Activated T-cell treated with anti-CD3 and anti-CD28 coated beads, Interleukin-2, amount 50 U/mL, for 72 hours (primary cell): ENCODE data around the gene COMTD1. TPM values are rescaled to one million over a fixed set of nuclear protein-coding genes. Genes with fewer than 3 reads are reported as not detected.

ENCODE experiments used
- ATAC-seq, 2 donors: fragments of 150-1000 bp; cut with Tn5 transposase; replicated peaks in 1 of 2; 2 replicates each; pipeline ENCODE4 v1.10.0; 2021; ENCODE audit warnings: moderate library complexity in 2 of 2, mild to moderate bottlenecking in 1 of 2
- DNase-seq, 2 donors: peaks; one replicate each; pipeline ENCODE4 v3.0.0; 2021 to 2022; ENCODE audit warnings: mixed read lengths in 1 of 2
- H3K27ac Mint-ChIP-seq: one replicate; pipeline ENCODE4 v1.8.0; 2022; ENCODE audit warnings: mild to moderate bottlenecking, moderate library complexity, mixed read lengths
- H3K27me3 Mint-ChIP-seq: one replicate; pipeline ENCODE4 v1.8.0; 2022; ENCODE audit warnings: low read depth, mixed read lengths
- H3K36me3 Mint-ChIP-seq, 2 donors: one replicate each; pipeline ENCODE4 v1.8.0; 2022; ENCODE audit warnings: mixed read lengths in 2 of 2, mild to moderate bottlenecking in 1 of 2; ENCODE audit not compliant: insufficient read depth in 2 of 2
- H3K4me1 Mint-ChIP-seq: one replicate; pipeline ENCODE4 v1.8.0; 2022; ENCODE audit warnings: low read depth, mixed read lengths
- H3K4me3 Mint-ChIP-seq, 2 donors: one replicate each; pipeline ENCODE4 v1.8.0; 2022; ENCODE audit warnings: mild to moderate bottlenecking in 2 of 2, mixed read lengths in 2 of 2, moderate library complexity in 2 of 2
- H3K9me3 Mint-ChIP-seq, 2 donors: one replicate each; pipeline ENCODE4 v1.8.0; 2022; ENCODE audit warnings: mixed read lengths in 2 of 2
- total RNA-seq, 2 donors: library from RNA; stranded (reverse); gene quantifications; one replicate each; pipeline ENCODE4 v1.2.3, GENCODE V29; 2022

The COMTD1 gene
- 10 to 100 TPM; 26.7 to 31.2 TPM for total RNA-seq

DNA sequence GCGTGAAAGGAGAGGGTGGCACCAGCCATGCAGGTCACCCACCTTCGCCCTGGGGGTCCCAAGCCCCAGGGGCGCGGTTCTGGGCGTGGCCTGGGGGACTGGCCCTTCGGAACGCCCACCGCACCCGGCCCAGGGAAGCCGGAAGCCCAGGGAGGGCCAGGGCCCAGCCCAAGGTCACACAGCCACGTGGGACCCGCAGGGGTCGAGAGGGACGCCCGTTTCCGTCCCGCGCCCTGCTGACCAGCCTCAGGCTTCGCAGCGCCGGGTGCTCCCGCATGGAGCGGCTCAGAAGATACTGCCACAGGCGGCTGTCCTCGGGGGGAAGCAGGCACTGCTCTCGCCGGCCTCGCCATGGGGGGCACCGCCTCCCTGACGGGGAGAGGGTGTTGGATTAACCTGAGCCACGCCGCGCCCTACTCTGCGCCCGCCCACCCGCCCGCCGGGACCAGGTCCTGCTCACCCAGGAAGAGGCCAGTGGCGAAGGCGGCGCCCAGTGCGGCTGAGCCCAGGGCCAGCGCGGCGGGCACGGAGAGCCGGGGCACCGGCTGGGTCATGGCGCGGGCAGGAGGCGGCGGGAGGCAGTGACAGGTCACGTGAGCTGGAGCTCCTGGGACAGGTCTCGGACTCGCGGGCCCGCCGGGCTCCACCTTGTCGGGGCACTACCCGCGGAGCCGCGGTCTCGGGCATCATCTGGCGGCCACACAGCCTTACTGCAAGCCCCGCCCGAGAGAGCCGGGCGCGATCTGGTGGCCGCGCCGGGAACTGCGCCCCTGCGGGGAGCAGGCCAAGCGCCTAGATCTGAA is at the start of gene COMTD1:
TSS of gene COMTD1 (minus strand) at position 583 of the 803 bp plus-strand sequence. CDS start at position 554, 29 bp downstream.
- ATAC-seq, result peak; percentile 71 to 75
- Mint-ChIP-seq H3K4me3 (peak within 1 kb of the TSS; percentile 86 to 89), H3K27ac (peak within 1 kb of the TSS; percentile 96), H3K4me1 (peaks cover 26% of the 10 kb centered on the region), H3K9me3 (no peaks in the 10 kb centered on the region), H3K36me3 (peaks cover 9 to 11% of the 10 kb centered on the region in 2 donors), H3K27me3 (no peaks in the 10 kb centered on the region)
- DNase-seq, result peak; percentile 96 to 98

- no peak for ATAC-seq
- no peaks in the 10 kb centered on the region for H3K4me1 Mint-ChIP-seq
- peaks cover 30% of the 10 kb centered on the region for H3K27me3 Mint-ChIP-seq
- no peaks in the 10 kb centered on the region for H3K36me3 Mint-ChIP-seq
- DNase-seq, result no peak
- no peak overlapping the region for H3K27ac Mint-ChIP-seq
- H3K9me3 Mint-ChIP-seq, result no peaks in the 10 kb centered on the region
- H3K4me3 Mint-ChIP-seq, result no peak overlapping the region
Measured at GRCh38 chr10:75283671-75284470, 48.1 kb upstream of the COMTD1 start.

- ATAC-seq (no peak), DNase-seq (no peak)
- H3K4me1 Mint-ChIP-seq, result no peaks in the 10 kb centered on the region
- peaks cover 30% of the 10 kb centered on the region for H3K27me3 Mint-ChIP-seq
- no peaks in the 10 kb centered on the region for H3K36me3 Mint-ChIP-seq
- H3K27ac Mint-ChIP-seq, result no peak overlapping the region
- H3K4me3 Mint-ChIP-seq, result no peak overlapping the region
- H3K9me3 Mint-ChIP-seq, result no peaks in the 10 kb centered on the region
Measured at GRCh38 chr10:75283078-75283670, 47.4 kb upstream of the COMTD1 start.

- Mint-ChIP-seq H3K4me3 (no peak overlapping the region), H3K27ac (no peak overlapping the region), H3K27me3 (peaks cover 20% of the 10 kb centered on the region), H3K9me3 (no peaks in the 10 kb centered on the region), H3K4me1 (no peaks in the 10 kb centered on the region), H3K36me3 (no peaks in the 10 kb centered on the region)
- no peak for ATAC-seq
- no peak for DNase-seq
Measured at GRCh38 chr10:75281974-75282373, 46.2 kb upstream of the COMTD1 start.

DNA sequence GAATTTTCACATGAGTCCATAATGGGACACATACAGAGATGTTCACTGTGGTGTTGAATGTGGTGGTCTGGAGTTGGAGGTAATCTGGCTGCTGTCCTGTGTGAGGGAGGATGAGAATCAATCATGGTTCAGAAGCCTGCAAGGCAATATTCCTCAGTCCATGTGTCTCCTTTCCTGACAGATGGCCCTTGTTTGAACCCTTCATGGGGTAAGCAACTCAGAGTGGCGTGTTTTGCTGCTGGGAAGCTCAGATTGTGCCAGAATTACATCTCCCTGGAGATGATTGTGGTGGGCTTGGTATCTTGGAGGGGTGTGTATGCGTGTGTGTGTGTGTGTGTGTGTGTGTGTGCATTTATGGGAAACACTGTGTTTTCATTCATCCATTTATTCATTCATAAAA is 44.5 kb upstream of the COMTD1 start:
- H3K27ac Mint-ChIP-seq, result no peak overlapping the region
- H3K9me3 Mint-ChIP-seq, result no peaks in the 10 kb centered on the region
- H3K4me3 Mint-ChIP-seq, result no peak overlapping the region
- H3K36me3 Mint-ChIP-seq, result no peaks in the 10 kb centered on the region
- ATAC-seq (no peak), DNase-seq (no peak)
- peaks cover 20% of the 10 kb centered on the region for H3K27me3 Mint-ChIP-seq
- no peaks in the 10 kb centered on the region for H3K4me1 Mint-ChIP-seq

GRCh38 chr10:75276069-75276872 is 40.5 kb upstream of the COMTD1 start:
- no peaks in the 10 kb centered on the region for H3K36me3 Mint-ChIP-seq
- H3K27ac Mint-ChIP-seq, result no peak overlapping the region
- H3K4me3 Mint-ChIP-seq, result no peak overlapping the region
- peaks cover 12% of the 10 kb centered on the region for H3K27me3 Mint-ChIP-seq
- no peaks in the 10 kb centered on the region for H3K9me3 Mint-ChIP-seq
- DNase-seq, result no peak
- H3K4me1 Mint-ChIP-seq, result no peaks in the 10 kb centered on the region
- no peak for ATAC-seq

DNA sequence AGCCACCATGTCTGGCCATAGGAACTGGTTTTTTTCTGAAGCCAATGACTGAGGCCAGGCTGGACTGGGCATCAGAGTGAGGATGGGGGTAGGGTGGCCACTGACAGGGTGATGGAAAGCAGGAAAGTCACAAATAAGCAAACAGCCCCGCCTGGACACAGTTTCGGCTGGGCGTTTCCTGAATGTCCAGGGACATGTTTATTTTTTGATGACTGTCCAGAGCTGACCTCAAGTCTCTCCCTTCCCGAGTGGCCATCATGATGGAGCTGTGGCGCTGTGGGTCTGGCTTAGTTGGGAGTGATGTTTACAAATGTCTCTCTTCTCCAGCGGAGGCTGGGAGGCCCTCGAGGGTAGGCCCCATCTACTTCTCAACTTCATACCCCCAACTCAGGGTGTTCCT is 37.1 kb upstream of the COMTD1 start:
- ATAC-seq (no peak), DNase-seq (no peak)
- H3K4me1 Mint-ChIP-seq, result no peaks in the 10 kb centered on the region
- H3K27me3 Mint-ChIP-seq, result no peaks in the 10 kb centered on the region
- H3K9me3 Mint-ChIP-seq, result no peaks in the 10 kb centered on the region
- H3K27ac Mint-ChIP-seq, result no peak overlapping the region
- no peaks in the 10 kb centered on the region for H3K36me3 Mint-ChIP-seq
- no peak overlapping the region for H3K4me3 Mint-ChIP-seq

- ATAC-seq (no peak), DNase-seq (no peak)
- Mint-ChIP-seq H3K4me1 (no peaks in the 10 kb centered on the region), H3K36me3 (no peaks in the 10 kb centered on the region), H3K4me3 (no peak overlapping the region), H3K27ac (no peak overlapping the region), H3K9me3 (no peaks in the 10 kb centered on the region), H3K27me3 (no peaks in the 10 kb centered on the region)
Measured at GRCh38 chr10:75272094-75272493, 36.3 kb upstream of the COMTD1 start.

- Mint-ChIP-seq H3K27me3 (no peaks in the 10 kb centered on the region), H3K9me3 (no peaks in the 10 kb centered on the region), H3K27ac (no peak overlapping the region), H3K36me3 (no peaks in the 10 kb centered on the region), H3K4me3 (no peak overlapping the region), H3K4me1 (no peaks in the 10 kb centered on the region)
- DNase-seq (no peak), ATAC-seq (no peak)
Measured at GRCh38 chr10:75269605-75270004, 33.8 kb upstream of the COMTD1 start.

DNA sequence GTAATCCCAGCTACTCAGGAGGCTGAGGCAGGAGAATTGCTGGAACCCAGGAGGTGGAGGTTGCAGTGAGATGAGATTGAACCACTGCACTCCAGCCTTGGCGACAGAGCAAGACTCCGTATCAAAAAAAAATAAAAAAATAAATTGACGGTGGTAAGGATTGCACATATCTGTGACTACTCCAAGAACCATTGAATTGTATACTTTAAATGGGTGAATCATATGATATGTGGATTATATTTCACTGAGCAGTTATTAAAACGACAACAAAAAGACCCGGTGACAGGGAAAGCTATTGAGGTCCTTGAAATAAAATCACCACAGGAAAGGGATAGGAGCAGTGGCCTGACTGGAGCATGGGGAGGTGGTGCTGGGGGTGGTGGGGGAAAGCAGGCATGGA is 31.2 kb upstream of the COMTD1 start:
- no peaks in the 10 kb centered on the region for H3K9me3 Mint-ChIP-seq
- no peaks in the 10 kb centered on the region for H3K27me3 Mint-ChIP-seq
- no peak overlapping the region for H3K27ac Mint-ChIP-seq
- H3K4me3 Mint-ChIP-seq, result no peak overlapping the region
- no peak for ATAC-seq
- no peaks in the 10 kb centered on the region for H3K36me3 Mint-ChIP-seq
- H3K4me1 Mint-ChIP-seq, result no peaks in the 10 kb centered on the region
- no peak for DNase-seq

- ATAC-seq, result no peak
- no peaks in the 10 kb centered on the region for H3K27me3 Mint-ChIP-seq
- H3K27ac Mint-ChIP-seq, result no peak overlapping the region
- no peak for DNase-seq
- no peaks in the 10 kb centered on the region for H3K36me3 Mint-ChIP-seq
- no peaks in the 10 kb centered on the region for H3K9me3 Mint-ChIP-seq
- no peak overlapping the region for H3K4me3 Mint-ChIP-seq
- H3K4me1 Mint-ChIP-seq, result no peaks in the 10 kb centered on the region
Measured at GRCh38 chr10:75265856-75266255, 30.1 kb upstream of the COMTD1 start.

GRCh38 chr10:75263806-75264205 is 28.0 kb upstream of the COMTD1 start:
- H3K27me3 Mint-ChIP-seq, result no peaks in the 10 kb centered on the region
- H3K4me1 Mint-ChIP-seq, result no peaks in the 10 kb centered on the region
- DNase-seq (no peak), ATAC-seq (no peak)
- H3K27ac Mint-ChIP-seq, result no peak overlapping the region
- peaks cover 2 to 3% of the 10 kb centered on the region in 2 donors for H3K9me3 Mint-ChIP-seq
- no peaks in the 10 kb centered on the region for H3K36me3 Mint-ChIP-seq
- H3K4me3 Mint-ChIP-seq, result no peak overlapping the region
